Thoracic aorta (tissue), 2 donors: Measurements from ENCODE around the gene PRSS1. TPM values are rescaled to one million over a fixed set of nuclear protein-coding genes. Genes with fewer than 3 reads are reported as not detected.
"Not testable (repeated sequence)": the region's sequence is repeated elsewhere in the genome, so short reads cannot be mapped to it uniquely, and the experiment has no call there.

Experiments
- ATAC-seq: fragments of 150-250 bp; one replicate; pipeline ENCODE4 v1.8.0; 2017; ENCODE audit warnings: low read depth; ENCODE audit not compliant: insufficient number of reproducible peaks, low FRiP score
- DNase-seq: peaks from one replicate; pipeline ENCODE4 v3.0.0-alpha.2; 2020; ENCODE audit warnings: low spot score
- H3K27ac ChIP-seq, 2 donors: fragments of 200-600 bp; sonication (generic); 1 replicate in 1 of 2; 2 replicates in 1 of 2; pipeline ENCODE4 v1.5.1; 2016; ENCODE audit warnings: mild to moderate bottlenecking in 2 of 2, moderate library complexity in 2 of 2
- H3K27me3 ChIP-seq: fragments of 200-600 bp; sonication (generic); replicated peaks from 2 replicates; pipeline ENCODE4 v1.6.0; 2016; ENCODE audit warnings: mild to moderate bottlenecking; ENCODE audit not compliant: insufficient read depth
- H3K36me3 ChIP-seq: fragments of 200-600 bp; sonication (generic); one replicate; pipeline ENCODE4 v1.5.1; 2016
- H3K4me1 ChIP-seq, 2 donors: fragments of 200-600 bp; sonication (generic); 1 replicate in 1 of 2; 2 replicates in 1 of 2; pipeline versions ENCODE4 v1.5.1 to v1.6.0; 2016; ENCODE audit warnings: low read depth in 2 of 2, mild to moderate bottlenecking in 1 of 2; ENCODE audit not compliant: control insufficient read depth in 1 of 2
- H3K4me3 ChIP-seq: fragments of 200-600 bp; sonication (generic); 2 replicates; pipeline ENCODE4 v1.5.1; 2016; ENCODE audit warnings: mild to moderate bottlenecking
- H3K9me3 ChIP-seq: fragments of 200-600 bp; sonication (generic); 2 replicates; pipeline ENCODE4 v1.5.1; 2016
- total RNA-seq, 2 donors: library from RNA; depleted of rRNA; stranded (reverse); fragments of >200 nt; gene quantifications; one replicate each; pipeline versions ENCODE4 v1.1.0 to v1.2.3, GENCODE V29; 2016
- TF ChIP-seq, protein P1 (sequence below): fragments of 200-600 bp; sonication (generic); IDR thresholded peaks from one replicate; pipeline ENCODE4 v1.5.1; 2019; ENCODE audit warnings: antibody characterized with exemption

The PRSS1 gene
- total RNA-seq, 2 donors from 2014 or later = 5.1 to 16.9 TPM

DNA sequence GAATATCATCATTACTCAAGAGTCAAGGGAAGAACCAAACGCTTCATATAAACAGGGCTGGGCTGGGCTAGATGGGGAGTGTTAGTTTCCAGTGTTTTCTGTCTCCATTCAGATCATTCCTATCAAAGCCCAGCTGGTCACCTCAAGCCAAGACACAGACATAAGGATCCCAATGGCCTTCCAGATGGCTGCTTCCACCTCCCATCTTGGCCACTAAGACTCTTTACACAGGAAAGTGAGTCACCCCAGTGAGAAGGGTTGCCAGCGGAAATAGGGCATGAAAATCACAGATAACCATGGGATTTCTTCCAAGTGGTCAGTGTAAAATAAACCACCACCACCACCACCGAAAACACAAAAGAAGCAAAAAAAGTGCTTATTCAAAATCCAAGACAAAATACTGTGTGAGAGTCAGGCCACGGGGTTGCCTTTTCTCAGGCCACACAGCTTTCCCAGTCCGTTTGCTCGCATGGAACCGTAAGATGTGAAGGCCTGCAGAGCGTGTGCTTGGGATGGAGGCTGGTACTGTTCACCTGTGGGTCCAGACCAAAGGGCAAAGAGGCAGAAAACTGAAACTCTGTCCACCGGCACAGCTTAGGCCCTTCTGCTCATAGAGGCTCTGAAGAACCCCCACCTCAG lies 27.1 kb downstream of the PRSS1 start:
- TF ChIP-seq, protein P1, sequence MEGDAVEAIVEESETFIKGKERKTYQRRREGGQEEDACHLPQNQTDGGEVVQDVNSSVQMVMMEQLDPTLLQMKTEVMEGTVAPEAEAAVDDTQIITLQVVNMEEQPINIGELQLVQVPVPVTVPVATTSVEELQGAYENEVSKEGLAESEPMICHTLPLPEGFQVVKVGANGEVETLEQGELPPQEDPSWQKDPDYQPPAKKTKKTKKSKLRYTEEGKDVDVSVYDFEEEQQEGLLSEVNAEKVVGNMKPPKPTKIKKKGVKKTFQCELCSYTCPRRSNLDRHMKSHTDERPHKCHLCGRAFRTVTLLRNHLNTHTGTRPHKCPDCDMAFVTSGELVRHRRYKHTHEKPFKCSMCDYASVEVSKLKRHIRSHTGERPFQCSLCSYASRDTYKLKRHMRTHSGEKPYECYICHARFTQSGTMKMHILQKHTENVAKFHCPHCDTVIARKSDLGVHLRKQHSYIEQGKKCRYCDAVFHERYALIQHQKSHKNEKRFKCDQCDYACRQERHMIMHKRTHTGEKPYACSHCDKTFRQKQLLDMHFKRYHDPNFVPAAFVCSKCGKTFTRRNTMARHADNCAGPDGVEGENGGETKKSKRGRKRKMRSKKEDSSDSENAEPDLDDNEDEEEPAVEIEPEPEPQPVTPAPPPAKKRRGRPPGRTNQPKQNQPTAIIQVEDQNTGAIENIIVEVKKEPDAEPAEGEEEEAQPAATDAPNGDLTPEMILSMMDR = no peak
- ATAC-seq (peak; percentile 55), DNase-seq (peak; percentile 19)
- H3K27ac ChIP-seq = peak overlapping the region; percentile 6 to 63
- peaks cover 10 to 39% of the 10 kb centered on the region in 2 donors for H3K4me1 ChIP-seq
- no peaks in the 10 kb centered on the region for H3K9me3 ChIP-seq
- H3K36me3 ChIP-seq = no peaks in the 10 kb centered on the region
- H3K27me3 ChIP-seq = no peaks in the 10 kb centered on the region
- peak overlapping the region; percentile 28 for H3K4me3 ChIP-seq

GRCh38 chr7:142776845-142777225 lies 27.6 kb downstream of the PRSS1 start:
- not testable (repeated sequence) for H3K9me3 ChIP-seq, ATAC-seq, H3K36me3 ChIP-seq, H3K4me3 ChIP-seq, H3K27me3 ChIP-seq, DNase-seq
- Histone ChIP-seq H3K27ac (peak overlapping the region; percentile 6 to 63), H3K4me1 (peaks cover 10 to 39% of the 10 kb centered on the region in 2 donors)

- H3K36me3 ChIP-seq = no peaks in the 10 kb centered on the region
- no peak overlapping the region for H3K27ac ChIP-seq
- DNase-seq (no peak), ATAC-seq (no peak)
- TF ChIP-seq, protein P1 = no peak
- H3K4me3 ChIP-seq = no peak overlapping the region
- H3K27me3 ChIP-seq = no peaks in the 10 kb centered on the region
- no peaks in the 10 kb centered on the region for H3K9me3 ChIP-seq
- H3K4me1 ChIP-seq = peaks cover 10 to 39% of the 10 kb centered on the region in 2 donors
Observed at GRCh38 chr7:142777318-142777717, 28.0 kb downstream of the PRSS1 start.

DNA sequence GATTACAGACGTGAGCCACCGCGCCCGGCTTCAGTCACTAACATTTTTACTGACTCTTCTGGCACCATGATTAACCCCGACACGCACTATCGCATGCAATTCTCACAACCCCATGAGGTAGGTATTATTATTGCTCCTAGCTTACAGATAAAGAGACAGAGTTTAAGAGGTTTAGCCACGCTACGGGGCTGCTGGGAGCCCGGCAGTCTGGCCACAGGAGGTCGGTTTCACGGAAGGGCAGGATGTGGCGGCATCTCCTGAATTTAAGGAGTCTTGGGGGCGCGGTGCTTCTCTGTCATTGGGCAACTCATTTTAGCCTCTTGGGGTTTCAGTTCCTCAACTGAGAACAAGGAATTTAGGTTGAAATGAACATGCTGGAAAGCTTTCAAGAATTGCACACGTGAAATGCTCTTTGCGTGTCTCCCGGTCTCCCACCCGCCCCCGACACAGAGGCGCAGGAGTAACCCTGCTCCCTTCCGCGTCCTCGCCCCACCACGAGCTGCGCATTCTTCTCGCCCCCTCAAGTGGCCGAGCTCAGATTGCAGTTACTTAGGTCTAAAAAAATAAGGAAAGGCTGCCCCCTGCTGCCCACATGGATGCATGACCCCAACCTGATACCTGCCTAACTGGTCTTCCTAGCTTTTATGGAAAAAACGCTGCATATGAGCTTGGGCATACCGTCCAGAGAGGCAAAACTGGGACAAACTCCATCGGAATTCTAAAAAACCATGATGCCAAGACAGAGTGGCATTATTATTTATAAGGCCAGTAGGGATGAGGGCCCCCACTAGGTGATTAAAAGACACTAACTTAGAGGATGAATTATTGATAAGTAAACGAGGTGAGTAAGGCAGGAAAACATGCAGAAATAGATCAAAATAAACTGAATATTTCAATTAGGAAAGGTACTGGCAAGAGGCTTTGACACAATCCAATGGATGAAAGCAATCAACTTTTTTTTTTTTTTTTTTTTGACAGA lies 33.9 kb downstream of the PRSS1 start:
- TF ChIP-seq, protein P1 = peak; percentile 97
- H3K4me3 ChIP-seq = peak overlapping the region; percentile 69
- ATAC-seq (peak; percentile 83), DNase-seq (peak; percentile 55)
- peaks cover 0 to 5% of the 10 kb centered on the region in 2 donors for H3K4me1 ChIP-seq
- H3K27ac ChIP-seq = no peak overlapping the region
- no peaks in the 10 kb centered on the region for H3K27me3 ChIP-seq
- no peaks in the 10 kb centered on the region for H3K9me3 ChIP-seq
- no peaks in the 10 kb centered on the region for H3K36me3 ChIP-seq

DNA sequence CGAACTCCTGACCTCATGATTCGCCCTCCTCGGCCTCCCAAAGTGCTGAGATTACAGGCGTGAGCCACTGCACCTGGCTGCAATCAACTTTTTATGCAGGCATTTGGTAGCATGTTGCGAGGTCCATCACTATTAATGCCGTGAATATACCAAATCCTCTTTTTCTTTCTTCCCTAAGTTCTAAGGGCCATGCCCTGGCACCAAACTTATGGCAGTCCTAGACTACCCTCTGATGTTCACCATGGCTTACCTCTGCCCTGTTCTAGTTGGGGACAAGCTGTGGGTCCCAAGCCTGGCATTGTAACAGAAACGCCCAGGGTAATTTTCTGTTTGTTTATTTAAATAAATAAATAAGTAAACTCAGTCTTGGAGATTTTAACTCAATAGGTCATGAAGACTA lies 34.8 kb downstream of the PRSS1 start:
- no peak for ATAC-seq
- Histone ChIP-seq H3K4me3 (no peak overlapping the region), H3K4me1 (peaks cover 0 to 5% of the 10 kb centered on the region in 2 donors), H3K9me3 (no peaks in the 10 kb centered on the region), H3K27me3 (no peaks in the 10 kb centered on the region), H3K36me3 (no peaks in the 10 kb centered on the region), H3K27ac (no peak overlapping the region)
- TF ChIP-seq, protein P1 = no peak
- no peak for DNase-seq
